GF-D8 (cell line): ENCODE measurements around the gene FBXW5.

ENCODE experiments used
- DNase-seq: peaks from one replicate; lab custom pipeline; 2025; lab: John Stamatoyannopoulos, UW

Gene FBXW5

GRCh38 chr9:136978073-136978864 is 33.7 kb upstream of the FBXW5 start:
- DNase-seq: no peak

GRCh38 chr9:136977649-136978072 is 33.1 kb upstream of the FBXW5 start:
- DNase-seq: no peak

GRCh38 chr9:136977223-136977622 is 32.7 kb upstream of the FBXW5 start, which contains the start of gene PTGDS:
TSS of gene PTGDS (plus strand) at chr9:136977504. CDS start at chr9:136977579, 75 bp downstream.
- DNase-seq: no peak

GRCh38 chr9:136975644-136976043 is 31.1 kb upstream of the FBXW5 start:
- DNase-seq: peak; percentile 7

- DNase-seq: no peak
Measured at GRCh38 chr9:136974817-136975535, 30.4 kb upstream of the FBXW5 start.

GRCh38 chr9:136973618-136974617 is 29.4 kb upstream of the FBXW5 start:
- DNase-seq: no peak

- no peak for DNase-seq
Measured at GRCh38 chr9:136972743-136973142, 28.2 kb upstream of the FBXW5 start.

GRCh38 chr9:136972335-136972734 is 27.8 kb upstream of the FBXW5 start:
- DNase-seq: no peak

- no peak for DNase-seq
Measured at GRCh38 chr9:136971746-136972145, 27.2 kb upstream of the FBXW5 start.

- no peak for DNase-seq
Measured at GRCh38 chr9:136970361-136970760, 25.8 kb upstream of the FBXW5 start.

- no peak for DNase-seq
Measured at GRCh38 chr9:136969774-136970173, 25.2 kb upstream of the FBXW5 start.

GRCh38 chr9:136969150-136969549 is 24.6 kb upstream of the FBXW5 start:
- DNase-seq: no peak

GRCh38 chr9:136968333-136969127 is 24.0 kb upstream of the FBXW5 start:
- no peak for DNase-seq

GRCh38 chr9:136965771-136966484 is 21.4 kb upstream of the FBXW5 start:
- no peak for DNase-seq

GRCh38 chr9:136964833-136965422 is 20.4 kb upstream of the FBXW5 start:
- no peak for DNase-seq

GRCh38 chr9:136964171-136964689 is 19.7 kb upstream of the FBXW5 start:
- no peak for DNase-seq

GRCh38 chr9:136963751-136964150 is 19.2 kb upstream of the FBXW5 start:
- no peak for DNase-seq

- no peak for DNase-seq
Measured at GRCh38 chr9:136963341-136963740, 18.8 kb upstream of the FBXW5 start.

- DNase-seq: no peak
Measured at GRCh38 chr9:136962701-136963248, 18.2 kb upstream of the FBXW5 start.

- no peak for DNase-seq
Measured at GRCh38 chr9:136962163-136962562, 17.6 kb upstream of the FBXW5 start.
